GM18511 (cell line): Measurements from ENCODE around the gene AHSG.

Source experiments
- ATAC-seq: cut with Tn5 transposase; IDR thresholded peaks from one replicate; pipeline ENCODE4 v1.9.1; 2021; ENCODE audit warnings: mild to moderate bottlenecking, moderate library complexity; ENCODE audit not compliant: unreplicated experiment

AHSG gene

GRCh38 chr3:186590580-186591295 is 22.1 kb upstream of the AHSG start:
- no peak for ATAC-seq

GRCh38 chr3:186592682-186593081 is 20.2 kb upstream of the AHSG start:
- no peak for ATAC-seq

GRCh38 chr3:186593862-186594261 is 19.0 kb upstream of the AHSG start:
- no peak for ATAC-seq

- no peak for ATAC-seq
Measured at GRCh38 chr3:186594591-186595113, 18.2 kb upstream of the AHSG start.

GRCh38 chr3:186596568-186597287 is 16.1 kb upstream of the AHSG start:
- no peak for ATAC-seq

GRCh38 chr3:186598108-186598784 is 14.6 kb upstream of the AHSG start:
- ATAC-seq: no peak

GRCh38 chr3:186598794-186599141 is 14.1 kb upstream of the AHSG start:
- ATAC-seq: no peak

GRCh38 chr3:186599142-186599784 is 13.6 kb upstream of the AHSG start:
- ATAC-seq: no peak

- ATAC-seq: no peak
Measured at GRCh38 chr3:186599785-186600166, 13.1 kb upstream of the AHSG start.

GRCh38 chr3:186600896-186601295 is 12.0 kb upstream of the AHSG start:
- no peak for ATAC-seq

GRCh38 chr3:186603159-186603558 is 9.7 kb upstream of the AHSG start:
- no peak for ATAC-seq

GRCh38 chr3:186605078-186605477 is 7.8 kb upstream of the AHSG start:
- no peak for ATAC-seq

- ATAC-seq: no peak
Measured at GRCh38 chr3:186605561-186606545, 7.0 kb upstream of the AHSG start.

GRCh38 chr3:186608624-186609215 is 4.1 kb upstream of the AHSG start:
- ATAC-seq: no peak

GRCh38 chr3:186609247-186609868 is 3.5 kb upstream of the AHSG start:
- ATAC-seq: no peak

GRCh38 chr3:186612065-186612464 is 795 bp upstream of the AHSG start:
- no peak for ATAC-seq

GRCh38 chr3:186613637-186614265 is 891 bp downstream of the AHSG start:
- no peak for ATAC-seq

- no peak for ATAC-seq
Measured at GRCh38 chr3:186614266-186614596, 1.4 kb downstream of the AHSG start.
